SK-N-DZ (cell line): ENCODE measurements around the gene GAL3ST3.

Experiments
- DNase-seq: peaks from one replicate; pipeline ENCODE4 v3.0.0-alpha.2; 2015; ENCODE audit warnings: low spot score

The GAL3ST3 gene

DNA sequence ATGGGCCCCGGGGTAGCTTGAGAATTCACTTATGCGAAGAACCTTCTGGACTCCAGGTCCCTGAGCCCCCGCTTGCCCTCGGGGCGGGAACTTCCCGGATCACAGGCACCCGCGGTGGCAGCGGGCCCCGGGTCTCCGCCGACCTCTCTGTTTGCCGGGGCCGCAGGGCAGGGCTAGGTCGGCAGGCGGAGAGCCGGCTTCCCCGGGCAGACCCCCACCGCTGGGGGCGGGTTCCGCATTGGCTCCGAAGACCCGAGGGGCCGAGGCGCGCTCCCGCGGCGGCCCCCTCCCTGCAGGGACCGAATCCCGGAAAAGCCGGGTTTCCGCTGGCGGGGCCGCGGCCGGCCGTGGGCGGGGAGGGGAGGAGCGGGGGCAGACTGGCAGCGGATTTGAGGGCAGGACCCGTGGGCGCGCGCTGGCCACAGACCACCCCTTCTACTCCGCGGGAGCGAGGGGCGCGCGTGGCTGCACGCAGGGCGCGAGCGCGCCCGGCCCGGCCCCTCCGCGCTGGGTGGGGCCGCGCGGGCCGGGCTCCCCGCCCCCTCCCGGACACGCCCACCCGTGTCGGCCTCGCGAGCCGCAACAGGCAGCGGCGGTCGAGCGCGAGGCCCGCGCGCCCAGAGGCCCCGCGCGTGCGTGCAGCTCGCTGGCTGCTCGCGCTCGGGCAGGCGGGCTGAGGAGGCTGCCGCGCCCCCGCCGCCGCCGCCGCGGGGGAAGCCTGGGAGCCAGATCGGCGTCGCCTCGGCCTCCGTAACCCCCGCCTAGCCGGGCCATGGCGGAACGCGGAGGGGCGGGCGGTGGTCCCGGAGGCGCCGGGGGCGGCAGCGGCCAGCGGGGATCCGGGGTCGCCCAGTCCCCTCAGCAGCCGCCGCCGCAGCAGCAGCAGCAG, 21.0 kb upstream of the GAL3ST3 start, which contains the start of gene PACS1:
TSS of gene PACS1 (plus strand) at position 558 of the 889 bp plus-strand sequence. CDS start at position 773, 215 bp downstream.
- no peak for DNase-seq

GRCh38 chr11:66068923-66069714, 20.2 kb upstream of the GAL3ST3 start:
- no peak for DNase-seq

- peak; percentile 71 for DNase-seq
These were observed 19.3 kb upstream of the GAL3ST3 start for GRCh38 chr11:66068154-66068821.

- no peak for DNase-seq
These were observed 18.7 kb upstream of the GAL3ST3 start for GRCh38 chr11:66067640-66068039.

- DNase-seq = no peak
These were observed 17.8 kb upstream of the GAL3ST3 start for GRCh38 chr11:66066751-66067150.

GRCh38 chr11:66064571-66064970, 15.6 kb upstream of the GAL3ST3 start:
- DNase-seq = no peak

- no peak for DNase-seq
These were observed 14.9 kb upstream of the GAL3ST3 start for GRCh38 chr11:66063900-66064299.

DNA sequence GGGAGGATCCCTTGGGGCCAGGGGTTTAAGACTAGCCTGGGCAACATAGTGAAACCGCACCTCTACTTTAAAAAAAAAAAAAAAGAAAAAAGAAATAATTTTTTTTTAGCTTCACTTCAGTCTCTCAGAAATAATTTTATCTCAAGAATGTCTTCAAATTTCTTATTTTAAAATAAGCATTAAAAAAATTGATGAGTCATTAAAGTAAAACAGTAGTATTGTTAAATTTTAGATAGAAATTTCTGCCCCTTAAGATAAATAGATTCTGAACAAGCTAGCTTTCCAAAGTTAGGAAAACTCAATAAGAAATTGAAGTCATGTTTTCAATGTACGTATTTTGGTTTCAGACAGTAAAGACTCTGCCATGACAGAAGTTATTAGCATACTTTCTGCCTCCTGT, 13.4 kb upstream of the GAL3ST3 start:
- DNase-seq = no peak

GRCh38 chr11:66061268-66061667, 12.3 kb upstream of the GAL3ST3 start:
- no peak for DNase-seq

DNA sequence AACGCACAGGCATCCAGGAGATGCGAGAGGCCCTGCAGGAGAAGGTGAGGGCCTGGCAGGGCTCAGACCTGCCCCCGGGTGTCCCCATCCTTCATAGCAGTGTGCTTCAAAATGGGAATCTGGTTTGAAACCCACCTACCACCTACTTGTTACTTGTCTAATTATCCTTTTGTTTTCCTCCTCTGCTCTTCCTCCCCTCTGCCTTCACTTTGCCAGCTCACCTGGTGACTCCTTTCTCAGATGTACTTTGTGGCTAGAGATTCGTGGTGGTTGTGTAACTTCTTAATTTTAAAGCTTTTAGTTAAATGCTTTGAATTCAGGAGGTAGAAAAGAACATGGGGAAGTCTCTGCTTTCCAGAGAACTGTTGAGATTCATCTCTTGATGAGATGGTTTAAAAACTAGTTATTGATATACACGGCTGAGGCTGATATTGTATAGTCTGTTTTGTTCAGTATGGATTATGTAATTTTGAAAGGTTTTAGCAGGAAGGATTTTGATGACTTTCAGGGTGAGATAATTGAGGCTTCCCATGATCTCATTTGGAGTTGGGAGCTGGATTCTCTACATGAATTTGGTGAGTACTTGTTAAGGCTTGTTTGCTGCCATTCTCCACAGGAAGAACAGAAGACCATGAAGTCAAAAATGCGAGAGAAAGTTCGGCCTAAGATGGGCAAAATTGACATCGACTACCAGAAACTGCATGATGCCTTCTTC, 11.2 kb upstream of the GAL3ST3 start:
- no peak for DNase-seq

GRCh38 chr11:66056501-66056900, 7.5 kb upstream of the GAL3ST3 start:
- no peak for DNase-seq

DNA sequence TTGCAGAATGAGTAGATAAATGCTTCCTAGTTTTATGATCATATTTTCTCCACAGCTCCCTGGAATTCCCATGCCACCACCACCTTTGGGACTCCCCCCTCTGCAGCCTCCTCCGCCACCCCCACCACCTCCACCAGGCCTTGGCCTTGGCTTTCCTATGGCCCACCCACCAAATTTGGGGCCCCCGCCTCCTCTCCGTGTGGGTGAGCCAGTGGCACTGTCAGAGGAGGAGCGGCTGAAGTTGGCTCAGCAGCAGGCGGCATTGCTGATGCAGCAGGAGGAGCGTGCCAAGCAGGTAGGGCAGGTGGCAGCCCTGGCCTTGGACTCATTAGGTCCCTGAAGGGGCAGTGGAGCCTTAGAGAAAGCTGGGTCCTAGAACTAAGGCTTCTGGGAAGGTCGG, 6.1 kb upstream of the GAL3ST3 start:
- DNase-seq = no peak

DNA sequence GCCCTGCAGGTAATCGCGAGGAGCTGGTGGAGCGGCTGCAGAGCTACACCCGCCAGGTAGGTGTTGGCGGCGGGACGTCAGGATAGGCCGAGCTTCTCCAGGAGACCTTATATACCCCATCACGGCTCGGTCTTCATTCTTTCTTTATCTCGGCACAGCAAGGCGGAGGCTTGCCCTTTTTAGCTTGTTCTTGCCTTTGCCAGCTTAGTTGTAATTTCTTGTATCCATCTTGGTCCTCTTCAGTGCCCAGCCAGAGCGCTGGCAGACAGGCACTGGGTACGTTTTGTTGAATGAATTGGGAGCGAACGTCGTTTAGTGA, 3.7 kb upstream of the GAL3ST3 start:
- DNase-seq = no peak

DNA sequence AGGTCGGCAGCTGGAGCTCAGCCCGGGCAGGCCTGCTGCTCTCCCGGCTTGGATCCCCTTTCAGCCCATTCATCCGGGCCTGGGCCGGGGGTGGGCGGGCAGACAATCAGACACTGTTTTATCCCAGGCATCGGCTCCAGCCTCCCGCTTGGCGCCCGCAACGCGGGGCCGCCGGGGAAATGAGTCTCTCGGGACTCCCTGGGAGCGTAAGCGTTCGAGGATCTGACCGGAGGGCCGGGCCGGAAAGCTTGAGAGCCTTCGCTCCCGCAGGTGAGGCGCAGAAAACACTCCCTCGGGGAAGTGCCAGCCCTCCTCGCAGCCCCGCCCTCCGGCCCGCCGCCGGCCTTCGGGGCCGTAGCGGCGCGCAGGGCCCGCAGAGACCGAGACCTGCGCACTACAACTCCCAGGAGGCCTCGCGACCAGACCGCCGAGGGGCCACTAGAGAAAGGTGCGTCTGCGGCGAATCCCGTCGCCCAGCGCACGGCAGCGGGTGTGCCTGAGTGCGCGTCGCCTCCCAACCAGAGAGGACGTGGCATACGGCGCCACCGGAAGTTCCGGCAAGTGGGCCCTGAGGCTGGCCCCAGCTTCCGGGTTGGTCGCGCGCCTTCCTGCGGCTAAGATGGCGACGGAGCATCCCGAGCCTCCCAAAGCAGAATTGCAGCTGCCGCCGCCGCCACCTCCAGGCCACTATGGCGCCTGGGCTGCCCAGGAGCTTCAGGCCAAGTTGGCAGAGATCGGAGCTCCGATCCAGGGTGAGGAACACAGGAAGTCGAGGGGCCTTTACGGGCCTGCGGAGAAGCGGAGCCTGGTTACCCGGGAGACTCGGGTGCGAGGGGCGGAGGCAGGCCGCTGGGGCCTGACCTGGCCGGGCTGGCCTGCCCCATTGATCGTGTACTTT, 3.1 kb upstream of the GAL3ST3 start, which contains the start of gene SF3B2:
TSS of gene SF3B2 (plus strand) at position 599 of the 898 bp plus-strand sequence. CDS start at position 620, 21 bp downstream.
- peak; percentile 98 for DNase-seq

DNA sequence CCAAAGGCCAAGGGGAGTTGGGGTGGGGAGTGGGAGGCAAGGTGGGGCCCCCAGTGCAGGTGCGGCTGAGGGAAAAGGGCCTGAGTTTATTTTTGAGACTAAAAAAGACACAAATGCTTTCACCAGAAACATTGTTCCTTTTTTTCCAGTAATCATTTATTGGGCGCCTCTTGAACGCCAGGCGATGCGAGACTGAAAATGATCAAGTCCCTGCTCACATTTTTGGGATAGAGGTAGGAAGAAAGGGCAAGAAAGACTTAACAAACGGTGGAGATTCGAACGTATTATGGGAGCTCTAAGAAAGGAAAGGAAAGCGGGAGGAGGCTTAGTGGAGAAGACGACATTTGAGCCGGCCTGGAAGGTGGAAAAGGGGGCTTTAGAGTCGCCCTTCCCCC, 2.4 kb upstream of the GAL3ST3 start:
- DNase-seq = no peak

- DNase-seq = peak; percentile 32
These were observed 1.7 kb upstream of the GAL3ST3 start for GRCh38 chr11:66050581-66051231.

DNA sequence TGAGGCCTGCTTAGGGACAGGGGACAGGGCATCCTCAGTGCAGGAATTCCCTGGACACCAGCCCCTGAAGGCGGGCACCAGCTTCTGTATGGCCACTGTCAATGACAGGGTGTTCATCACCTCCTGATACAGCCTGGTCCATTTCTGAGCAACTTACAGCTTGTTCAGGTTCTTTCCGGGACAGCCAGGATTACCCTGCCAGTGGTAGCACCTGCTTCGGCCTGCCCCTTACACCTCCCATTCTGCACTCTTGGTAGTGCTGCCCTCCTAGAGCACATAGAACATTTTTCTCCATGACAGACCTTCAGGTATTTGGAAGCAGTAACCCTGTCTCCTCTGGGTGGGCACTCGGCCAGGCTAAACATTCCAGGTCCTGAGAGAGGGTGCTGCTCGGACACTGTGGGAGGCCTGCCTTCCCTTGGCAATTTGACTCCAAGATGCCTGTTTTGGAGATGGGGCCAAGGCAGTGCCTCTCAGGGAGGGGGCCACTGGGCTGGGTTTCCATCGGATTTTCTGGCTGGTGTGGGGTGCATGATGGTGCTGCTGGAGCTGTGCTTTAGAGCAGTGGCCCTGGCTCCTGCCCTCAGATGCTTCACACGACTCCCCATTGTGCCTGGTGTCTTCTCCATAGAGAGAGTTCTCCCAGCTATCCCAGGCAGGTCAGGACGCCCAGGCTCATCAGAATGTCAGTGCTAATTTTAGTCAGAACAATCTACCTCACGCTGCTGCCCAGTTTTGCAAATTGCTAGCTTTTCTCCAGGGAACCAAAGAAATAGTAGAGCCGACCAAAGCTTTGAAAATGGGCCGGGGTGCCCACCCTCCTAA, 1.2 kb downstream of the GAL3ST3 start:
- DNase-seq = no peak

GRCh38 chr11:66046901-66047300, 2.1 kb downstream of the GAL3ST3 start:
- DNase-seq = no peak

- peak; percentile 80 for DNase-seq
These were observed 3.8 kb downstream of the GAL3ST3 start for GRCh38 chr11:66045177-66045639.
